Measurements from ENCODE around the gene PAMR1. TPM values are rescaled to one million over a fixed set of nuclear protein-coding genes. Genes with fewer than 3 reads are reported as not detected.

The PAMR1 gene
- total and polyA plus RNA-seq, 9 of the 15 experiments (the other 6 are each of a cell fraction or from before 2014, with no cell fraction given), result not detected

- TF ChIP-seq KAT2B (IDR thresholded peaks at IDR 0.05; ENCODE audit: low read depth, low read length) (no peak), ZFPM2 (CRISPR knock-in tag; IDR thresholded peaks at IDR 0.05) (no peak), CHCHD3 (CRISPR knock-in tag; IDR thresholded peaks at IDR 0.05) (no peak), ZNF76 (CRISPR knock-in tag; IDR thresholded peaks at IDR 0.05; ENCODE audit: borderline replicate concordance) (no peak)
These were observed 105.5 kb downstream of the PAMR1 start (continued) for GRCh38 chr11:35419830-35420333.

DNA sequence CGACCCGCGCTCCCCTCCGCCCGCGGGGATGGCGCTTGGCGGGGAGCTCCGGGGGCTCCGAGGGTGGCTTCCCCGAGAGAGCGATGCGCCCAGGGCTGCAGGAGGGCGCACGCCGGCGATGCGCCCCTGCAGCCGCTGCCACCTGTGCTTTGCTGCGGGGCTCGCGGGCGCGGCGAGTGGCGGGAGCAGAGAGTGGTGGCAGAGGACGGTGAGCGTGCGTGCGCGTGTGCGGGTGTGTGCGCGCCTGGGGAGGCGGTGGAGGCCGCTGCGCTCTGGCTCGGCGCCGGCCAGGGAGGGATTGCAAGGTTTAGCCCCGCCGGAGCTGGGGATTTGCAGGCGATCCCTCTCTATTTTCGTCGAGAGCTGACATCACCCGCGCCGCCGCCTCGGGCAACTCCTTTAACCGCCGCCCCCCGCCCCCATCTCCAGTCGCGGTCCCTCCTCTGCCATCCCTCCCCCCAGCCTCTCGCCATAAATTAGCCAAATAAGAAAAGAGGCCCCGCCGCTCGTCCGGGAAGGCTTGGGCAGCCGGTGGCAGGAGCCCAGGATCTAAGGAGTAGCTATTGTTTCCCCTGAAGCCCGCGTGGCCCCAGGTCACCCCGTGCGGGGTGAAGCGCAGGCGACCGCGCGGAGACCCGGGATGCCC, 106.1 kb downstream of the PAMR1 start, which contains the start of gene SLC1A2:
Gene SLC1A2, minus strand, starts transcription at position 375 of the 646 bp plus-strand sequence. CDS start 592 bp downstream, outside the sequence.
- intact Hi-C loops (cut with micrococcal nuclease) (no loop called here), in situ Hi-C loops (cut with MboI) (no loop called here)
- no peak within 1 kb of the TSS for H3K9ac ChIP-seq (ENCODE audit: insufficient read depth in 1 of 2, low read depth in 2 of 2, low read length in 2 of 2)
- WGBS (ENCODE audit: insufficient coverage, low coverage, missing lambda C conversion rate), result 5% methylated on average over 41 of the region's 71 CpGs
- no peaks in the 10 kb centered on the region for H3K36me3 ChIP-seq (ENCODE audit: control insufficient read depth, insufficient read depth, low read length)
- H3K4me3 ChIP-seq, result no peak within 1 kb of the TSS
- FAIRE-seq (no peak), DNase-seq (ENCODE audit: extremely low read depth in 1 of 4, low spot score in 3 of 4) (no peak), ATAC-seq (no peak)
- ChIA-PET POLR2A (no interaction called here), CTCF (ENCODE audit: low intra/inter-chr PET ratio) (no interaction called here)
- H3K9me1 ChIP-seq (ENCODE audit: control insufficient read depth, insufficient read depth, low read length), result no peaks in the 10 kb centered on the region
- no peak within 1 kb of the TSS for H3K27ac ChIP-seq (ENCODE audit: extremely low read depth, low read depth, low read length)
- no peak within 1 kb of the TSS for H3K4me2 ChIP-seq (ENCODE audit: insufficient read depth, low read length)
- H3K4me1 ChIP-seq (replicated peaks in 1 of 2; ENCODE audit: control insufficient read depth in 2 of 2, insufficient read depth in 2 of 2, low read length in 2 of 2), result peaks cover 0 to 14% of the 10 kb centered on the region in 2 experiments; a peak in 1 of 5 replicates
- no peak within 1 kb of the TSS for H2AFZ ChIP-seq (ENCODE audit: low read depth, low read length)
- no peaks in the 10 kb centered on the region for H3K9me3 ChIP-seq (replicated peaks; ENCODE audit: control insufficient read depth, insufficient read depth, low read depth, low read length)
- H4K20me1 ChIP-seq (replicated peaks; ENCODE audit: control insufficient read depth, insufficient read depth, low read length), result no peaks in the 10 kb centered on the region
- BruUV-seq (replicated peaks), result no TSS peak
- peaks cover 24 to 31% of the 10 kb centered on the region in 2 experiments for H3K27me3 ChIP-seq (ENCODE audit: control insufficient read depth in 2 of 2, insufficient read depth in 2 of 2, low read length in 2 of 2)
- no peaks in the 10 kb centered on the region for H3K79me2 ChIP-seq (ENCODE audit: control insufficient read depth, insufficient read depth, low read length)
- TF ChIP-seq SIN3A (IDR thresholded peaks at IDR 0.05; ENCODE audit: borderline replicate concordance in 2 of 2, control insufficient read depth in 1 of 2, low read depth in 2 of 2, low read length in 2 of 2), result no peak
- no peak for TF ChIP-seq ZNF253 (CRISPR knock-in tag; conservative IDR thresholded peaks at IDR 0.05)
- no peak for TF ChIP-seq BCOR (IDR thresholded peaks at IDR 0.05)
- TF ChIP-seq, protein P1, sequence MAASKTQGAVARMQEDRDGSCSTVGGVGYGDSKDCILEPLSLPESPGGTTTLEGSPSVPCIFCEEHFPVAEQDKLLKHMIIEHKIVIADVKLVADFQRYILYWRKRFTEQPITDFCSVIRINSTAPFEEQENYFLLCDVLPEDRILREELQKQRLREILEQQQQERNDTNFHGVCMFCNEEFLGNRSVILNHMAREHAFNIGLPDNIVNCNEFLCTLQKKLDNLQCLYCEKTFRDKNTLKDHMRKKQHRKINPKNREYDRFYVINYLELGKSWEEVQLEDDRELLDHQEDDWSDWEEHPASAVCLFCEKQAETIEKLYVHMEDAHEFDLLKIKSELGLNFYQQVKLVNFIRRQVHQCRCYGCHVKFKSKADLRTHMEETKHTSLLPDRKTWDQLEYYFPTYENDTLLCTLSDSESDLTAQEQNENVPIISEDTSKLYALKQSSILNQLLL (CRISPR knock-in tag; IDR thresholded peaks at IDR 0.05; ENCODE audit: borderline replicate concordance), result no peak
- no peak for TF ChIP-seq YY1 (IDR thresholded peaks at IDR 0.05; ENCODE audit: borderline replicate concordance in 1 of 3, control insufficient read depth in 1 of 3, extremely low read depth in 1 of 3, insufficient read depth in 3 of 3, insufficient read length in 1 of 3, insufficient replicate concordance in 2 of 3, low read depth in 1 of 3, low read length in 2 of 3)
- no peak for TF ChIP-seq ASH1L (IDR thresholded peaks at IDR 0.05; ENCODE audit: borderline replicate concordance, low read depth, partially characterized antibody)
- no peak for TF ChIP-seq CBX1 (IDR thresholded peaks at IDR 0.05; ENCODE audit: low read depth)
- TF ChIP-seq, protein P2, sequence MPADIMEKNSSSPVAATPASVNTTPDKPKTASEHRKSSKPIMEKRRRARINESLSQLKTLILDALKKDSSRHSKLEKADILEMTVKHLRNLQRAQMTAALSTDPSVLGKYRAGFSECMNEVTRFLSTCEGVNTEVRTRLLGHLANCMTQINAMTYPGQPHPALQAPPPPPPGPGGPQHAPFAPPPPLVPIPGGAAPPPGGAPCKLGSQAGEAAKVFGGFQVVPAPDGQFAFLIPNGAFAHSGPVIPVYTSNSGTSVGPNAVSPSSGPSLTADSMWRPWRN (IDR thresholded peaks at IDR 0.05; ENCODE audit: low read depth), result no peak

Data from K562 (cell line).